NCI-H1436 treated with DMSO at 0.1 percent for 48 hours (cell line): Measurements from ENCODE around the gene NXNL2.

Experiments
- DNase-seq: peaks from one replicate; lab custom pipeline; 2025; lab: John Stamatoyannopoulos, UW

NXNL2 gene

DNA sequence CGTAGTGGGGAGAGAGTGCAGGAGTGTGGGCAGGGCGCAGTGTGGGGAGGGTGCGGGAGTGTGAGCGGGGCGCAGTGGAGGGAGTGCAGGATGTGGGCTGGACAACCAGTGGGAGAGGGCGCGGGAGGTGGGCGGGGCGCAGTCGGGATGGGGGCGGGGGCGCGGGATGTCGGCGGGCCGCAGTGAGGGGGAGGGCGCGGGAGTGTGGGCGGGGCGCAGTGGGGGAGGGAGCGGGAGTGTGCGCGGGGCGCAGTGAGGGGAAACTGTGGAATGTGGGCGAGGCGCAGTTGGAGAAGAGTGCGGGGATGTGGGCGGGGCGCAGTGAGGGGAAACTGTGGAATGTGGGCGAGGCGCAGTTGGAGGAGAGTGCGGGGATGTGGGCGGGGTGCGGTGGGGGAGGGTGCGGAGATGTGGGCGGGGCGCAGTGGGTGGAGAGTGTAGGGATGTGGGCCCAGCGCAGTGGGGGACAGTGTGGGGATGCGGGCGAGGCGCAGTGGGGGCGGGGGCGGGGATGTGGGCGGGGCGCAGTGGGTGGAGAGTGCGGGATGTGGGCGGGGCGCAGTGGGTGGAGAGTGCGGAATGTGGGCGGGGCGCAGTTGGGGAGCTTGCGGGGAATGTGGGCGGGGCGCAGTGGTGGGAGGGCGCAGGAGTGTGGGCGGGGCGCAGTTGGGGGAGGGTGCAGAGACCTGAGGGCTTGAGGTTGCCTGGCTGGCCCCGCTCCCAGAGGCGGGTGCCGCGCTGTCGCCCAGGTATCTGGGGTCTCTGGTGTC is at the start of gene NXNL2:
TSS of gene NXNL2 (plus strand) at position 723 of the 770 bp plus-strand sequence. CDS start 257 bp downstream, outside the sequence.
- no peak for DNase-seq

DNA sequence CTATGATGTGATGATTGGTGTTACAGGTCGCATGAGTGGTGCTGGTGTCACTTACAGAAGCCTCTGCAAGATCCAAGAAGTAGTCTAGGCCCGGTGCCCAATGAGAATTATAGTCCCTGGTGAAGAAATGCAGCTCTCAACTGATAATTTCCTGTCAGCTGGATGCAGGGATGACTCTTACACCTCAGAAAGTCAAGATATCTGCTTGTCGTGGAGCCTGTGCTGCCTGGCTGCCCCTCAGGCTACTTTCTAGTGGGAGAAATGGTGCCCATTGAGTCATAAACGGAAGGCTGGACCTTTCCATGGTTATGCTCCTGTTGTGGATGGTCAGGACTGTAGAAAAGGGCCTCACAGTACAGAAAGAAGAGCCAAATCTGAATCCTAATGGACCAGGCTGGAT is 46.8 kb upstream of the NXNL2 start:
- no peak for DNase-seq

DNA sequence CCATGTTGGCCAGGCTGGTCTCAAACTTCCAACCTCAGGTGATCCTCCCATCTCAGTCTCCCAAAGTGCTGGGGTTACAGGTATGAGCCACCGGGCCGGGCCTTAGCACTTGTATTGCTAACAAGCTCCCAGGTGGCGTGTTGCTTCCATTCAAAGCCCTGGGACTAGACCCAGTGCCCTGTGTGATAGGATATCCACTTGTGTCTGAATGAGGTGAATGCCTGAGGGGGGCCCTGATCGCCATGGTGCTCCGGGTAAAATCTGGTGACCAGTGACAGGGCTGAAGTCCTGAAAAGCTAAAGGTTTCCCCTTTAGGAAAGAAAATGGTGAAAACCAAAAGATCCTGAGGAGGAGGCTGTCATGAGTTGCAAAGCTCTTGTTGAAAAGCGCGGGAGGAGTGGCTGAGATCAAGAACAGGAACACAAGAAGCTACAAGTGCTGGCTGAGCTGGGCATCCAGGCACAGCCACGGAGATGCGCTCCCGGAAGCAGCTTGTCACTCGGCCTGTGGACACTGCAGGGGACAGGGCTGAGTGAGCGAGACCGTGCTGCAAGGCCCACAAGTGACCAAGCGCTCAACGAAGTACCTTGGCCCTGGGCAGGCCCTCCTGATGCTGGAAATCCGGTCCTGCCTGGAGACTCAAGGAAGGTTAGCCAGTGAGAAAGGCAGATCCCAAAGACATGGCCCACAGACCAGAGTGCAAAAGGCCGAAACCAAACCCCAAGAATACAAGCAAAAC is 39.8 kb upstream of the NXNL2 start:
- no peak for DNase-seq

DNA sequence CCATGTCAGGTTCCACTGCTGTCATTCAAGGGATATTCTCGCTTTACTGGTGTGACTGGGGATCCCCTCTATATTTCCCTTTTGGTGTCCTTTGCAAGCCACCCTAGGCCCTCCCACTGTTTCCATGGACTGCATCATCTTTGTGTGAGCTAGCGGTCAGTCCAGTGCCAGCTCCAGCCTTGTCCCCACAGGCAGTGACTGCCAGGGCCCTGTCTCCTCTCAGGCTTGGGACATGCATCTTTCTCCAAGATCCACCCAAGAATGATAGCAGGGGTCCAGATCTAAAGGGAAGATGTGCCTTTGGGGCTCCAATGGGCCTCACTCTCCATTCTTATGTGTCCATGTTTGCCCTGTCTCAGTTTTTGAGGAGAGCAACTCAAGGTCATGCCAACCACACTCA is 37.8 kb upstream of the NXNL2 start:
- DNase-seq, result no peak

DNA sequence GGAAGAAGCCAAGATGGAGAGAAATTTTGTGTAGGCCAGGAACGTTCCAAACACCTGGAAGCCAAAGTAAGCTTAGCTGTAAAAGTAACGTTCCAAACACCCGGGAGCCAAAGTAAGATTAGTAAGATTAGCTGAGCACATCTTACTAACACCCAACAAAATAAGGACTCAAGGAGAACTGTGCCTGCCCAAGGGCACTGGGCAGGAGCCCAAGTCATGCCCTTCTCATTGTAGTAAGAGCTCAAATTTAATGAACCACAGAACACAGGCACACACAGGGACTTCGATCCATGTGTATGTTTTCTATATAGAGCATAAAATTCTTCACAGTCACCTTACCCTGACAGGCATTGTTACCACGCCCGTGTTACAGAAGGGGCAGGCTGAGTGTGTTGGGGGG is 36.1 kb upstream of the NXNL2 start:
- no peak for DNase-seq

DNA sequence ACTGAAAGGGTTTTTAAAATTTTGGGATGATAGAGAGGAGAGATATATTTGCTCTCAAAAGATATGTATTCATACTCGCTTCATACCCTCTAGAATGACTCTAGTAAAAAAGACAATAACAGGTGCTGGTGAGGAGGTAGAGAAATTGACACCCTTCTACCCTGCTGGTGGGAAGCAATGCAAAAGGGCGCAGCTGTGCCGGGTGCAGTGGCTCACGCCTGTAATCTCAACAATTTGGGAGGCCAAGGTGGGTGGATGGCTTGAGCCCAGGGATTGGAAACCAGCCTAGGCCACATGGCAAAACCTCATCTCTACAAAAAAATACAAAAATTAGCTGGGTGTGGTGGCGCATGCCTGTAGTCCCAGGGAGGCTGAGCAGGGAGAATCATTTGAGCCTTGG is 33.9 kb upstream of the NXNL2 start:
- DNase-seq, result no peak

DNA sequence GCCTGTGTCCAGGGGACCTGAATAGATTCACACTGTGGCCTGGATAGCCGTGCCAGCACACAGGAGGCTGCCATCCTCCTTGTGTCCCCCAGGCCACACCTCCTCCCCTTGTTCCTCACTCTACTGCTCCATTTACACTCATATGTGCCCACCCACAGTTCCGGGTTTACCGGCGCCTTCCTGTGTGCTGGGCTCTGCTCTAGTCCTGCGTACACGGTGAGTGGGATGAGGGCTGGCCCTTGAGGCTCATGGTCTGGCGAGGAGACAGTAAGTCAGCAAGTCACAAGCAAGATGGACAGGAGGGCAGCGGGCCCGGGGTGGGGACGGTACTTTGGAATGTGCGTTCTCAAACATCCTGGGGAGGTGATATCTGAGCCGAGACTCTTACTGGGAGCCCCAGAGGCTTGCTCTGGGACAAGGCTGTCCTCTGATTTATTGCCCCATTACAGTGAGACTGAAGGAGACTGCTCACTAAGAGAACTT is 32.4 kb upstream of the NXNL2 start:
- no peak for DNase-seq

DNA sequence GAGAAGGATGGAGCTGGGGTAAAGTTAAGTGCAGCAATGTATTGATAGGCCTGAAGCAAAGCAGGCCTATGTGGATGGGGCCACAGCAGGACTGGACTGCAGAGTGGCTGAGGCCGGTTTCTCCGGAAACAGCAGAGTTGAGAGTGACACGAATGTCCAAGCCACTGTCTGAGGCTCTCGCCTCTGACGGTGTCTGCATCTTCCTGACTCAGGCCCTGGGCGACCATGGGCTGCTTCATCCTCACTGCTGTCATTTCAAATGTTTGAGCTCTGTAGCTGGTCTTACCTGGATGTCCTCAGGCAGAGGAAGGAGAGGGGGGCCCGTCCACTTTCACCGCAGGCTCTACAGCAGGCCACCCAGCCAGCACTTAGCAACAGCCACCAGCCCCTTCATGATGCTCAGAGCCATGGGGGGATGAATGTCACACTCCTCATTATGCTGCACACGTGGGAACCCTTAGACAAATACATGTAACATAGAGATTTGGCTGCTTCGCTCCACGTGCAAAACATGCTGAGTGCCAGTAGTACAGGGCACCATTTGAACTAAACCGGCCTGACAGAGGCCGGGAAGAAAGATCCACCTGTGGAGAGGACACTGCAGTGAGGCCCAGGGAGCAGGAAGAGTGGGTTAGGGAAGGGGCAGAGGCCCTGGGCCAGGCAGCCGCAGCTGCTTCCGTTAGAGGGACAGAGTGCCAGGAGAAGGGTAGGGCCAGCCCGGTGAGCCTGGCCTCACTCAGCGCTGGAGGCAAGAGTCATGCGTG is 31.7 kb upstream of the NXNL2 start:
- no peak for DNase-seq

DNA sequence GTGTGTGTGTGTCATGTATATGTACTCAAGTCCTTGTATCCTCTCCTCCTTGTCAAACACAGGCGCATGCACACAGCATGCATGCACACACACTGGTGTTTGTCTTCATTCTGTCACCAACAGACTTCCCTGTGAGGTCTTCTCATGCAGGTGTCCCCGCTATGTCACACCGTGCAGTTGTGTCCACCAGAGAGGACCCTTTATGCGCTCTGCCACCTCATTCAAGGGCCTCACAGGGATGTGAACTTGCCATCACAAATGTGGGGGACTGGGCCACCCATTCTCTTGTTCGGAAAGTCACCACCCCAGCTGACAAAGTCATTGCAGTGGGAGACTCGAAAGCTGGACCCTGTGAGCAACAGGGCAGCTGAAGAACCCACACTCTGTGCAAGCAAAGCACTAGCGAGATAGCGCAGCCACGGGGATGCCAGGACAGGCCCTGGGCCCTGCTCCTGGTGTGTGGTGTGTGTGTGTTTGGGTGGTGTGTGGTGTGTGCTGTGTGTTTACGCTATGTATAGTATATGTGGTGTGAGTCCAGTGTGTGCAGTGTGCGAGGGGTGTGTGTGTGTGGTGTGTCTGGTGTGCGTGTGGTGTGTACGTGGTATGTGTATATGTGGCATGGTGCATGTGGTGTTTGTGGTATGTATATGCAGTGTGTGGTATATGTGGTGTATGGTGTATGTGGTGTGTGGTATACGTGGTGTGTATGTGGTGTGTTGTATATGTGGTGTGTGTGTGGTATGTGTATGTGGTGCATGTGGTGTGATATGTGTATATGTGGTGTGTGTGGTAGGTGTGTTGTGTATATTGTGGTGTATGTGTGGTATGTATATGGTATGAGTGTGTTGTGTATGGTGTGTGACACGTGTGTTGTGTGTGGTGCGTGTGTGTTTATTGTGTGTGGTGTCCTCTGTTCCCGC is 30.9 kb upstream of the NXNL2 start:
- DNase-seq, result no peak

DNA sequence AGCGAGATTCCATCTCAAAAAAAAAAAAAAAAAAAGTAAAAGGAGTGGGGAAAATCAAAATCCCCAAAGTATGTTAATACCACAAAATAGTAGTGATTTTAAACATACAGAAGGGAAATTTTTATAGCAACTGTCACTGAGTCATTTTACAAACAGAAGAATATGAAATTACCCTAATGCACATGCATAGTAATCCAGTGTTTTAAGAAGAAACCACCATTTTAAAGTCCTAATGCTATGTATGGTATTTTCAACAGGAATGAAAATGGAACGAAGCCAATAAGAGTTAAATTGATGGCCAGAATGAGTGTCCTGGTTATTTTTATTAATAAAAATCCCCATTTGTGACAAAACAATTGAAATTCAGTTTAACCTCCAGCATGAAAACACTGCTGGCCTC is 26.7 kb upstream of the NXNL2 start:
- DNase-seq, result no peak

DNA sequence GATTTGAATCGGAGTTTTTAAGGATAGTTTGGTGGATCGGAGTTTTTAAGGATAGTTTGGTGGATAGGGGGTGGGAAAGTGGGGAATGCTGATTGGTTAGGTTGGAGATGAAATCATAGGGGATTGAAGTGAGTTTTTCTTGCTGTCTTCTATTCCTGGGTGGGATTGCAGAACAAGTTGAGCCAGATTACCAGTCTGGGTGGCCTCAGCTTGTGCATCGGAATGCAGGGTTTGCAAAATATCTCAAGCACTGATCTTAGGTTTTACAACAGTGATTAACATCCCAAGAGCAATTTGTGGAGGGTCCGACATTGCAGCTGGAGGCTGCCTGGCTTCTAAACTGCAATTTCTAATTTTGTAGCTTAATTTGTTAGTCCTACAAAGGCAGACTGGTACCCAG is 23.1 kb upstream of the NXNL2 start:
- DNase-seq, result no peak

DNA sequence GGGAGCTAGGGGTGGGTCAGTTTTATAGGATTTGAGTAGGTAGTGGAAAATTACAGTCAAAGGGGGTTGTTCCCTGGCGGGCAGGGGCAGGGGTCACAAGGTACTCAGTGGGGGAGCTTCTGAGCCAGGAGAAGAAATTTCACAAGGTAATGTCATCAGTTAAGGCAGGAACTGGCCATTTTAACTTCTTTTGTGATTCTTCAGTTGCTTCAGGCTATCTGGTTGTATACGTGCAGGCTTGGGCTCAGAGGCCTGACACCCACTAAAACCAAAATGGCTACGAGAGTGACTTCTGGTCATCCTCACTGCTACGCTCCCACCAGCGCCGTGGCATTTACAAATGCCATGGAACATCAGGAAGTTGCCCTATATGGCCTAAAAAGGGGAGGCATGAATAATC is 20.7 kb upstream of the NXNL2 start:
- no peak for DNase-seq

DNA sequence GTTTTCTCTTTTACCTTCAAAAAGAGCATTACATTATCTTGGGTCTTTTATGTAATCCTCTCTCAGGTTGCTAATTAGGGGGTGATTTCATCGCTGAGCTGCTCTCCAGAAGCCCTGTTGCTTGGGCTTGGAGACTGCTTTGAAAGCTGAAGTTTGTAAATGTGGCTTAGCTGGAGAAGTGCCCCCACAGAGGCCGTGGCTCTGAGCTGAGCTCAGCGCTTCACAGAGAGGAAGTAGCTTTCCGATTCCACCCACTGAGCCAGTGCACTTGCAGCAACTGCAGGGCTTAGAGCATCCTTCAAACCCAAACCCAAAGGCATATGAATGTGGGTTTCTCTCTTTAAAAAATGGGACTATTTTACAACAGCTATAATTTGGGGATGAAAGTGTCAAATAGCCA is 13.7 kb upstream of the NXNL2 start:
- DNase-seq, result no peak

DNA sequence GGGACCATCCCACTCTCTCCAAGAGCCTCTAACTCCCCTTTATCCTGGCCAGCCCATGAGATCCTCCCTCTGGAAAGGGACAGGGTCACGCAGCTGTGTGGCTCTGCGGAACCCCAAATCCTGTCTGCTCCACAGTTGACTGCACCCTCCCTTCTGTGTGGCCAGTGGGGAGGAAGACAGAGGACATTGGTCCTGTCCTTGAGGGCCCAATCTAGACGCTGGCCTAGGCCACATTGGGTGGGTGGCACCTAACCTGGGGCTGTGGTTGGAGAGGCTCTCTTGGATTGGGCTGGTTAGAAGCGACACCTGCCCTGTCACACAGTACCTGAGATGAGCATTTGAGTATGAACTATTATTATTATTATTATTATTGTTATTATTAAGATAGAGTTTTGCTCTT is 12.6 kb upstream of the NXNL2 start:
- DNase-seq, result no peak

DNA sequence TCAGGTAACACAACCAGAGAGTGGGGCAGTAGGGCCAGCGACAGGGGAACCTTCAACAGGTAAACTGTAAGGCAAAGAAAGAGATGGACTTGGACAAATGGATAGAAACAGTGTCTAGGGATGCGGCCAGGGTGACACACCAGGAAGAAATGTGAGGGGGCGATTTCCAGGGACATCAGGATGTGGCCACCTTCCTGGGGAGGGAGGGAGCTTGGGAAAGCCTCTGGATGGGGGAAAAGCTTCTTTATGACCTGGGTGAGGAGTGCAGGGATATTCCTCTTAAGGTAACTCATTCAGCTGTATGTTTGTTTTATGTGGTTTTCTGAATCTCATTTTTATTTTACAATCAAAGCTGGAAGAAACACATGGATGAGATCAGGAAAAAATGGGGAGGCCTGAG is 11.9 kb upstream of the NXNL2 start:
- DNase-seq, result no peak

DNA sequence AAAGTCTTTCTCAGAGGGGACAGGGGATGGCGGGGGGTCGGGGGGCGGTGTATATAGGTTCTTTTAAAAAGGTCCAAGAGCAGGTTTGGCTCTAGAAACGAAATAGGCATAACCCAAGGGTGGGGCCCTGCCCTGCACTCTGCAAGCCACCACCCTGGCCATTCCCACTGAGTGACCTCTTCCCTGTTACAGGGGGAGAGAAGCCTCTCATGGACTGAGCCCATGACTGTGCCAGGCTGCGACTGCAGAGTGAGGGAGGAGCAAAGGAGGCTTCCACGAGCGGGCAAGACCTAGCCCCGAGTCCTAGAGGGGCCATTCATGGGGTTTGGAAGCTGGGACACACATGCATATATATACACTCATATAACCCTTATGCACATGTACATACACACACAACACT is 10.1 kb upstream of the NXNL2 start:
- no peak for DNase-seq

DNA sequence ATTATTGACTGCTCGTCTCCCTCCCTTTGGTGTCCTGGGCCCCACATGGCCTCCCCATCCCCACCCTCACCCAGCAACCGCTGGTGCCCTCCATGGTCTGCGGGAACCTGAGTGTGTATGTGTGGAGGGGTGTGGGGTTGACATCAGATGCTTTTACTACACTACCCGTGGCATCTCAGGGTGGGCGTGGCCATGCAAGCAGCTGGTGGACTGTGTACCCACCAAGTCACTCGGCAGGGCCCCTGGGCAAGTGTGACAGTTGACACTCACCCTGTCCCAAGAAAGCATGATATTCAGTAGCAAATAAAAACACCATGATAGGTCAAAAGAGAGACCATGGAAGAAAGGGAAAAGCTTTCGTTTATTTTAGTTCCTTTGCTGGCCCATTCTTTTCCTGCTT is 7.4 kb upstream of the NXNL2 start:
- DNase-seq, result no peak

DNA sequence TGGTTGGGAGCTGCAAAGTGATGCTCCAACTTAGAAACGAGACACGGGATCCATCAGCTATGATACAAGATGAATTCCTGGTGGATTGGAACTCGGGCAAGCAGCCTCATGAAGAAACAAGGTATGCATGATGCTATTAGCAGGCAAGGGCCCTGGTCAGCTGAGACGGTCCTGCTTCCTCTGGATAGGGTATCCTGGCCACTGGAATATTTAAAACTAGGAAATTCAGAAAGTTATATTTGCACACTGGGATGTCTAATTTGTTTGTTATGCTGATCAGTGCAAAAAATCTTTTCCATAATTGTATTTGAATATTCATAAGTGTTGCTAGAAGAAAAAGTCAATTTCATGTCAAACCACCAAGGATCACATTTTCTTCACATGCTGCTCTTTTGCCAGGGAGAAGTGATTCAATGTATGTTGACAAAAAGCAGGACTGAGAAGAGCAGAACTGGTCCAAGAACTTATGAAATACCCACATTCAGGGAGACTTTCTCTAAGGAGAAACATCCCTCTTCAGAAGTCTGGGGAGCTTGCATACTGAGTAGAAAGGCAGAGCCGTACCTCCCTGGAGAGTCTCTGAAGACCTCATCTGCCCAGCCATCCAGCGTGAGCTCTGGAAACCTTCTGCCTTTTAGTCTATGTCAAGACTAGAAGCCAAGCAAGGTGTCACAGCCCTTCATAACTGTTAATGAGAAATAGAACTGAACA is 6.7 kb upstream of the NXNL2 start:
- no peak for DNase-seq

DNA sequence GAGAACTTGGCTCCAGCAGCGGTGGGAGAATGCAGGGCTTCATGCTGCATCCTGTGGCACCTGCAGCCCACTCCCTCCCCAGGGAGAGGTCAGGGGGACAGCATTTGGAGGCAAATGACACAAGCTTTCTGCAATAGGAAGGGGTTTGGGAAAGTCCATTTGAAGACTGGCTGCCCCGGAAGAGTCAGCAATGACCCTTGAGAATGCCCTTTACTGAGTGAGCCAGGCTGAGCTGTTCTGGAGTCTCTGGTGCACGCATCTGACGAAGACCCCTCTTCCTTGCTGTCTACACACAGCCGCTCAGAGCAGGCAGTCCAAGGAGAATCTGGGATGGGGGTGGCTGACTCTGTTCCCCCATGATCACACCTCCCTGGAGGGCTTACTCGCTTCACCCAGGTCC is 5.5 kb upstream of the NXNL2 start:
- no peak for DNase-seq

DNA sequence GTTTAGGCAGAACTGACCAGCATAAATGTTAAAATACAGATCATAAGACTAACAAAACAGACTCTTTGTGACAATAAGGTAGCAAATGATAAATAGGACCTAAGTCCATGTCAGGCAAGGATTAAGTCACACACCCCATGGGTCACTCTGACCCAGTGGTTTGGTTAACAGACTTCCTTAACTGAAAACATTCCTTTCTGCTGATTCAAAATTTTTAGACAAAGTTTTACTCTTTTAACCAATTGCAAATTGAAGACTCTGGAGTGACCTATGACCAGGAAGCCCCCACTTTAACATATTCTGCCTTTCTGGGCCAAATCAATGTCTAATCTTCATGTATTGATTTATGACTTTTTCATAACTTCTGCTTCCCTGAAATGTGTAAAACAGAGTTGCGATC is 4.9 kb upstream of the NXNL2 start:
- no peak for DNase-seq
